GM18508 (cell line): Measurements from ENCODE around the gene MBD4.

Experiments
- ATAC-seq: cut with Tn5 transposase; IDR thresholded peaks from one replicate; pipeline ENCODE4 v1.9.1; 2021; ENCODE audit warnings: moderate number of reproducible peaks; ENCODE audit not compliant: insufficient read depth, unreplicated experiment

Gene MBD4

DNA sequence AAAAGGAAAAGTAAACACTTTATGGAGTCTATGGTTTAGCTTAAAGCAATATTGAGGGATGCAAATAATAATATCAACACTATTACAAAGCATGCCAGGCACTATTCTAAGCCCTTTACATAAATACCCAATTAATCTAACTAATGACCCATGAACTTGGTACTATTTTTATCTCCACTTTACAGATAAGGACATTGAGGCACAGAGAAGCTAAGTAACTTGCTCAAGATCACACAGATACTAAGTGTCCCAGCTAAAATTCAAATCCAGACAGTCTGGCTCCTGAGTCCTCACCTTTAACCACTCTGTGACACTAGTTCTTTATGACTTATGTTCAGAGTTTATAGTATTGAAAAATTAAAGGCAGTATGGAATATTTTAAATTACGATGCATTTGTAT is 5.6 kb downstream of the MBD4 start:
- no peak for ATAC-seq

DNA sequence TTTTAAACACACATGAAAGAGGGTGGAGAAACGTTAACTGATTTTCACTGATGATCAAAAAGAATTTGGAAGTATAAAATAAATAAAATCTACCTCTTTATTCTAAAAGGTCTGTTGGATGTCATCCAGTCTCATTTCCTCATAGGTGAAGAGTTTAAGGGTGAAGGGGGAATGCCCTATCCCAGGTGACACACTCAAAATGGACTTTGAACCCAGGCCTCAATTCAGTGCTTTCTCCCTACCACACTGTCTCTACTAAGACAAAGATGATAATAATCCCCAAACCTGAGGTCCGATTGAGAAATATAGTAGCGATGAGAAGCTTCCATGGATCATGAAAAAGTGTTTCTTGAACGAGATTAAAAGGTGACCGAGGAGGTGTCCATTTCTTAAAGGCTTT is 6.2 kb downstream of the MBD4 start:
- no peak for ATAC-seq

DNA sequence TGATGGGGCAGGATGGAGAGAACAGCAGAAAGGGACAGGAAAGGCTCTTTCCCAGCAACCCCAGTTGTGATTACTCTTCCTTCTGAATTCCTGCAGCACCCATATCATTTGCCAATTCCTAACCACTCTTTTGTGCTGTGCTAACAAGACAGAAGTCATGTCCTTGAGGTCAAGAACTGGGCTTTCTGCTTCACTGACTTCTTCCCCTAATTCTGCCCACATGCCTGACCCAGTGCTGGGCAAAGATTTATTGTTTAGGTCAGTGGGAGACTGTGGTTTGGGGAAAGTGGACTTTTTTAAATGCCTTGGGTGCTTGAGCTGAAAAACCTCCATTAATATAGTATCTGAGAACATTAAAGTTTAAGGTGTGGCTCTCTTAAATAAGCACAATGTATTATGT is 7.1 kb downstream of the MBD4 start:
- no peak for ATAC-seq

DNA sequence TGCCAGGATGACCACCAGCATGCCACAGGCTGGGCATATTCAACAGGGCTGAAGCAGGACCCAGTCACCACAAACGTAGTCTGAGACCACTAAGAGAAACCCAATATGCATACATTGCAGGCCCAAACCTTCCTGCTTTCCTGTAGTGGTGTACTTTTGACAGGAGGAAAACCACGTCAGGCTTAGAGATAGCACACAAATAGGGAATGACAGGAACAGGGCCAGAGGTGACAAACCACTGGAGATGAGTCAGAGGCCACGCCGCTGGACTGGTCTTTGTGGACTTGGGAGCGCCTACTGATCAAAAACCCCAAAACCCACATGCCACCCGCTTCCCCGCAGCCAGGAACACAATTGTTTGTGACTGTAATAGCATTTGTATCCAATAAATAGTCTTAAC is 7.7 kb downstream of the MBD4 start:
- ATAC-seq = no peak

DNA sequence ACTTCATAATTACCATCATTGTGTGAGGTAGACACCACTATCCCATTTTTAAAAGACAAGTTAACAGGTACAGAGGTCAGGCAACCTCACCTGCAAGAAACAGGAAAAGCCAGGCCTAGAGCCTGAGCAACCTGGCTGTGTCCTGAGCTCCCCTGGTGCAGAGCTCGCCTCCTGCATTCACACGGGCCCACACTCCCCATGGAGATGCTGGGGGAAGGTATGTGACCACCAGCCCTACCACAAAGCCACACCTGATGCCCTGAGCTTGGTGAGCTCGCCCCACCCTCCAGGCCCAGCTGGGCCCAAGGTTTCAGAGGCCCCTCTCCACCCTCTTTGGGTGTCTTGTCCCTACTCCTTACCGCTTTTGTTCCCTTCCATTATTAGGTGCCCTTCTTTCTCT is 10.1 kb downstream of the MBD4 start:
- ATAC-seq = no peak

DNA sequence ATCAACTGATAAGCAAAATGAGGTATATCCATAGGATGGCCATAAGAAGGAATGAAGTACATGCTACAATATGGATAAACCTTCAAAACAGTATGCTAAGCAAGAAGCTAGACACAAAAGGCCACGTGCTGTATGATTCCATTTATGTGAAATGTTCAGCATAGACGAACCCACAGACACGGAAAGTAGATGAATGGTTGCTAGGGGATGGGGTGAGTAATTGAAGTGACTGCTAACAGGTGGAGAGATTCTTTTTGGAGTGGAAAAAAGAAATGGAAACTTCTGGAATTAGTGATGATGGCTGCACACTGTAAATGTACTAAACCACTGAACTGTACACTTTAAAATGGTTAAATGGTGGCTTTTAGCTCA is 10.7 kb downstream of the MBD4 start:
- ATAC-seq = no peak

DNA sequence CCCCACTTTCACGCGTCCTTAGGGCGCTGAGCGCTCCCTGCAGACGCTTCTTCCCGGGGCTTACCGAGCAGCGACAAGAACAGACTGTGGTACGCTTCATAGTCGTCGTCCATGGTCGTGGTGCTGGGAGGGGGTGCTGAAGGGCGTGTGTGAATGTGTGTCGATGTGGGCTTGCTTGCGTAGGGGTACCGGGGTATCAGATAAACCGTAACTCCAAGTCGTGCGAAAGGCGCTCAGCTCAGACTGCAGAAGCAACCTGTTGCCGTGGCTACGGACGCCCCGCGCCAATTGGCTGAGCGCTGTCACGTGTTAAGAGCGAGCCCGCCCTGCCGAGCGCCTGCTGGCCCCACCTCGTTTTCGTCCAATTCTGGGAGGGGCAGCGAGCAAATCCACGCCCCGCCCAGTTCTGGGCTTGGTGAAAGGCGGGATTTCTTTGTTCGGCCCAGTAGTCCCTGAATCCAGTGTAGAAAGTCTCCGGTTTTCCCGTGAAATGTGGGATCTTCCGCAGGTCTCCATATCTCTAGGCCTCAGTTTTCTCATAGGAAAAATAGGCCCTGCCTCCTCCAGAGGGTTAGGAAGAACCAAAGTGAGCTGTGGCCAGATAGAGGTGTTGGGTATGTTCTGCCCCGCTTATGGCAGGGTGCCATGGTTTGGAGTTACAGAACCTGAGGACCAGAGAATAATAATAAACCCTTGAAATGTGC is 11.2 kb downstream of the MBD4 start, which contains the start of gene EFCAB12:
Gene EFCAB12 (minus strand): TSS at position 261 of the 704 bp plus-strand sequence. CDS start 148 bp downstream, at position 113.
- ATAC-seq = peak; percentile 63

DNA sequence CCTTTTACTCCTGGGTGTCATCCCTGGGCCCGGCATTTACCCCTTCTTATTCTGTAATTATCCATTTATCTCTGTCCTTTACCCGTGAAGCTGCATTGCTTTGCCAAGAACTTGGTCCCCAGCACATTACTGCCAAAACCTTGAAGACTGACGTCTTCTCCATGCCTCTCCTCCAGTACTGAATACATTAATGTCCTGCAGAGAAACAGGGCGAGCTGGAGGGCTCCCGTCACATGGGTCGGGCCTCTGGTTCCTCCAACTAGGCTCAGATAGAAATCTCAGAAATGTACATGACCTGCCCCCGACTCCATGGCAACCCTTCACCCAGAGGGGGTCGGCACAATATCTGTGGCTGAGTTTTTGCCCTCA is 11.8 kb downstream of the MBD4 start:
- ATAC-seq = no peak

DNA sequence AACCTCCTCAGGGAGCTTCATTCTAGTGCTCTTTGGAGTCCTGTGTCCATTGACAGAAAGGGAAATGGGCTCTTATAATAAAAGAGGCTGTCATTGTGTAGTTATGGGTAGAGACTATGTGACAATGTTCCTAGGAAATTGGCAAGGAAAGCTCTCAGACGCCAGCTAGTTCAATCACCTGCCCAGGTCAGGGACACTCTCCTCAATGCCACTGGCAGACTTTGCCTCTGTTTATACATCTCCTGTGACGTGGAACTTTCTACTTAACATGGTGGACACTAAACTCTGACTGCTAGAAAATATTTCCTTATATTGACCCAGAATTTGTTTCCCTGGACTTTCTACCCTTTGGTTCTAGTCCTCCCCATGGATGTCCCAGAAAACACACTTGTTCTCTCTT is 14.1 kb downstream of the MBD4 start:
- ATAC-seq = no peak

DNA sequence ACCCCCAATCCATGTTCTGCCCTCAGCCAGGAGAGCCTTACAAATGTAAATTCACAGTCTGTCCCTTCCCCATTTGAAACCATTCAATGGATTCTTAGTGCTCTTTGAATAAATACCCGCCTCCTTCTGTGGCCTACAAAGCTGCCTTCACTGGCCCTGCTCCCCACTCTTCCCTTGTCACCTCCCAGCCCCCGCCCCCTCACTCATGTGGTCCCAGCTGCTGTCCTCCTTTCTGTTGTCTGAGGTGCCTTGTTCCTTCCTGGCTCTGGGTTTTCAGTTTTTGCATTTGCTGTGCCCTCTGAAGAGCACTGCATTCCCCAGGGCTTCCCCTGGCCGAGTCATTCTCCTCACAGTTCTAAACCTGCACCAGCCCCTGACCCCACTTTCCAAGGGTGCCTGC is 14.5 kb downstream of the MBD4 start:
- ATAC-seq = no peak

DNA sequence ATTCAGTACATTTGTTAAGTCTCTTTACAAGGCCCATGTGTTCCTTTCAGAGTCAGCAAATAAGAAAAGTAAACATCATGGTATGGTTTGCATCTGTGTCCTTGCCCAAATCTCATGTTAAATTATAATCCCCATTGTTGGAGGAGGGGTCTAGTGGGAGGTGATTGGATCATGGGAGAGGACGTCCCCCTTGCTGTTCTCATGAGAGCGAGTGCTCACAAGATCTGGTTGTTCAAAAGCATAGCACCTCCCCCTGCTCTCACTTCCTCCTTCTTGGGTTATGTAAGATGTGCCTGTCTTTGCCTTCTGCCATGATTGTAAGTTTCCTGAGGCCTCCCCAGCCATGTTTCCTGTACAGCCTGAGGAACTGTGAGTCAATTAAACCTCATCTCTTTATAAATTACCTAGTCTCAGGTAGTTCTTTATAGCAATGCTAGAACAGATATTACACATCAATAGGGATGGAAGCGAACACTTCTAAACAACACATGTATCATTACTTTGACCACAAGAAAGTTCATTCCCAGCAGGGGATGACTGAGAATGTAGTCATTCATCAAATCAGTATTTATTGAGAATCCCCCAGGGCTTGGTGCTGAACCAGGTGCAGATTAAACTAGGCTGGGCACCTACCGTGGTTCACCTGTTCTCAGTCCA is 15.4 kb downstream of the MBD4 start:
- no peak for ATAC-seq

DNA sequence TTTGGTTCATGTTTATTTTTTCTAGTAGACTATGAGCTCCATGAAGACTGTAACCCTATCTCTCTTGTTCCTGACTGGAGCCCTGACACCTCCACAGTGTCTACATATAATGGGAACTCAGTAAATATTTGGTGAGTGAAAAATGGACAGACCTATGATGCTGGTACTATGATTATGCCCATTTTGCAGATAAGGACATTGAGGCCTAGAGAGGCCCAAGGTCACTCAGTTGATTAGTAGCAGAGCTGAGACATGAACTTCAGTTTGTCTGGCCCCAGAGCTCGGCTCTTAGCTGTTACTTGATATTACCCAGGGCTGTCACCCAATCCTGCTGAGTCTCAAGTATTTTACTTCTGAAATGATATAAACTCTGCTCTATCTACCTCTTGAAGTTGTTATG is 16.9 kb downstream of the MBD4 start:
- no peak for ATAC-seq

DNA sequence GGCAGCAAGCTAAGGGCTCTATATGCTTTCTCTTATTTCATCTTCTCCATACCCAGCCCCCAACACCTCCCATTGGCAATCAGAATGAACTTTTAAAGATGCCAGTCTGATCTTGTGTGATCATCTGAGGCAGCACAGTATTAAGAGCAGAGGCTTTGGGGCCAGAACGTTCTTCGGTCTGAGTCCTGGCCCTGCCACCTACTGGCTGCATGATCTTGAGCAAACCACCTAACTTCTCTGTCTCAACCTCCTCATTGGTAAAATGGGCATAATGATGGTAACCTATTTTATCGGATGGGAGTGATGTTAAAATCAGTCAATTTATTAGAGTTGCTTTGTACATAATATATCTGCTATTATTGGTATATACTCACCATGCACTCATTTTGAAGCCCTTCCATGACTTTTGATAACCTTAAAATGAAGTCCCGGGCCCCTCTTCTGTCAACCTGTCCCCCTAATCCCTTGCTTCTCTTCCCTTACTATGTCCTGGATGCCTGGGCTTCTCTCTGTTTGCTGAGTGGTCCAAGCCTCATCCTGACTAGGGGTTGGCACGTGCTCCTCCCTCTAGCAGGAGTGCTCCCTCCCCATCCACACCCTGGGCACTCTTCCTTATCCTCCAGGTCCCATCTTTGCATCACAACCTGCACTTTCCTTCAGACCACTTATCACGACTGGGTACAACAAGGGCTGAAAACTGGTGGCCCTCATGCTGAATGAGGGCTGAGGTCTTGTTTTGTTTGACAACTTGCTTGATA is 17.6 kb downstream of the MBD4 start:
- no peak for ATAC-seq

DNA sequence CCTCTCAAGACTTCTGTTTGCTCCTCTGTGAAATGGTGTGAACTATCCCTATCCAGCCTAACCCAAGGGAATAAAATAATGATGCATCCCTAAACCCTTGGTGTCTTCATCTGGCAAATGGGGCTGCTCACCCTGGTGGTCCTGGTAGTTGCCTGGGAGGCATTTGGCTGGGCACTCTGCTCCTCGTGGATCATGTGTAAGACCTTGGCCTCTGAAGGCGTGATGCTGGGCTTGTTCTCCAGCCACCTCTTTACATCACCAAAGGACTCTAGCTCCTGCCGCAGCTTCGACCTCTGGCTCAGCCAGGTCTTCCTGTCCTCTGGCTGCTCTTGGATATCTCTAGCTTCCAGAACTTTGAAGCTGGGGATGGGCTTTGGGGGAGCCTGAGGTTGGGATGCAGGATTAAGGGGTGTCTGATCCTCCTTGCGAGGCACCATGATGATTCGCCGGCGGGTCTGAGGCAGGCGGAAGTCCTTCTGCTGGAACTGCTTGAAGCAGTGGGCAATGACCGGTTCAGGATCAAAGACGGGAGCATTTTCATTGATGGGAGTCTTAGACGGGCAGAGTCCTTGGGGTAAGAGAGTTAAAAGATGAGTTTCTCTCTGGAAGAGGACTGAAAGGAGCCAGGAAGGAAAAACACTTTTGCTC is 18.4 kb downstream of the MBD4 start:
- ATAC-seq = no peak

DNA sequence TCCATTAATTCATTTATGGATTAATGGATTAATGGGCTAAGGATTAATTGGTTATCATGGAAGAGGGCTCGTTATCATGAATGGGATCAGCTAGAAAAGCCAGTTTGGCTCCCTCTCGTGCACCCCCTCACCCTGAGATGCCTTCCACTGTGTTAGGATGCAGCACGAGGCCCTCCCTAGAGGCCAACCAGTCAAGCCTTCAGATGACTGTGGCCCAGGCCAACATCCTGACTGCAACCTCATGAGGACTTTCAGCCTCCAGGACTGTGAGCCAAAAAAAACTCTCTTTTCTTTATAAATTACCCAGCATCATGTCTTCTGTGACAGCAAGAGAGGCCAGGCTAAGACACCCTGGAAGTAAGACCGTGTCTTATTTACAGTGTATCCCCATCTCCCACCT is 20.3 kb downstream of the MBD4 start:
- ATAC-seq = no peak

DNA sequence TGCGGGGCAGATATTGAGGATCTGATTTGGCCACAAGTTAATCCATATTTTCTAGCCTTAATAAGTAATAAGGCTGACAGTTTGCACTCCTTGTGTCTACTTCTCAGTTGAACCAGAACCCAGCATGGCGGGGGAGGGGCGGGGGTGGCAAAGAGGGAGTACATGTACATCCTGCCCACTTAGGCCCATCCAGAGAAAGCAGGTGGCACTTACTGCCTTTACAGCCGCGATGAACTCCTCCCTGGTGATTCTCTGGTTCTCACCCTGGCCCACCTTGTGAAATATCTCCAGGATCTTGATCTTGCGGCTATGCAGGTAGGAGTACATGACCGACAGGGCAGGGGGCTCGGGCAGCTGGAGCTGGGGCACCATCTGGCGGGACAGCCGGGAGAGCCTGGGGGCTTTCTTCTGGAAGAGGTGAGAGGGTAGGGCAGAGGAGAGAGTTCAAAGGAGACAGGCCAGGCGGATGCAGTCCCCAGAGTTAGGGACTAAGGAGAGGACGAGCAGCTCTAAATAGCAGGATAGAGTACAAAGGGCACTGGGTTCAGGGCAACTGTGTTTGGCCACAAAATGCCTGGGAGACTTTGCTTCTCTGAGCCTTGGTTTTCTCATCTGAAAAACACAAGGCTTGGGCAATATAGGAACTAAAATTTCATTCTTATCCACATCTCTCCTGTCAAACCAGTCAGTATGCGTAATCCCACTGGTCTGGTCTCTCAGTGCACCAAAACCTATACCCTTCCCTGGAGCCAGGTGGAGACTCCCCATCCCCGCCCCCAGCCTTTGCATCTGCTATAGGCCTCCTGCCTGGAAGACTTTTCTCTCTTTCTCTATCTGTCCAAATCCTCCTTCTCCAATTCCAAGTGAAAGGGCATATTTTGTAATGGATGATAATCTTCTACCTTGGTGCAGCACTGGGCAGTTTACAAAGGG is 21.4 kb downstream of the MBD4 start:
- ATAC-seq = no peak

DNA sequence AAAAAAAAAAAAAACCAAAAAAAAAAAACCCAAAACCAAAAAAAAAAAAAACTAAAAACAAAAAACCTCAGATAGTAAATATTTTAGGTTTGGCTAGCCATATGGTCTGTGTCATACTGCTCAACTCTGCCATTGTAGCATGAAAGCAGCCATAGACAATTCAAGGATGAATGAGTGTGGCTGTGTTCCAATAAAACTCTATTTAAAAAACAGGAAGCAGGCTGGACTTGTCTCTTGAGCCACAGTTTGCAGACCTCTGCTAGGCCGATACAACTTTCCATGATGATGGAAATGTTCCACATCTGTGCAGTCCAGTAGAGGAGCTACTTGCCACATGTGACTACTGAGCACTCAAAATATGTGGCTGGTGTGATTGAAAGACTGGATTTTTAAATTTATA is 22.4 kb downstream of the MBD4 start:
- no peak for ATAC-seq

DNA sequence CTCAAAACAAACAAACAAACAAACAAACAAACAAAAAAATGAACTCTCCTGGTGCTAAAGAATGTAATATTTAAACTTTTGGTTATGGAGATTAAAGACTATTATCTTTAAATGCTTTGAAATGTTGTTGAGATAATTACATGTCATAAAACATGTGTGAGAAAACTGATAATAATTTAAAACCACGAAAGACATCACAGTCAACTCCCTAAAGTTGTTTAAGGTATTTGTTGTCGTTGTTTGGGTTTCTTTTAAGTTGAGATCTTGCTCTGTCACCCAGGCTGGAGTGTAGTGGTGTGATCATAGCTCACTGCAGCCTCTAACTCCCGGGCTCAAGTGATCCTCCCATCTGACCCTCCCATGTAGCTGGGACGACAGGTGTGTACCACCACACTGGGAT is 23.3 kb downstream of the MBD4 start:
- ATAC-seq = no peak

DNA sequence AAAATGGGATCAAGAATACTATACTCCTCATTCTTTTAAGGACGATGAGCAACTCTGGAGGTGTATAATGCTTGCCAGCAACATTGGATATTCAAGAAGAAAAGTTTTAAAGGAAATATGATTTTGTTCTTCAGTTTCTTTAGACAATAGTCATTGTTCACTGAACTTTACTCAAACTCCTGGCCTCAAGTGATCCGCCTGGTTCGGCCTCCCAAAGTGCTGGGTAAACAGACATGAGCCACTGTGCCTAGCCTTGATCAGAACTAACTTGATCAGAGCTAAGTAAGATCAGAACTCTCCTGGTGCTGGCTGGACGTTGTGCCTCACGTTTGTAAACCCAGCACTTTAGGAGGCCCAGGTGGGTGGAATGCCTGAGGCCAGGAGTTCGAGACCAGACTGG is 23.9 kb downstream of the MBD4 start:
- no peak for ATAC-seq

DNA sequence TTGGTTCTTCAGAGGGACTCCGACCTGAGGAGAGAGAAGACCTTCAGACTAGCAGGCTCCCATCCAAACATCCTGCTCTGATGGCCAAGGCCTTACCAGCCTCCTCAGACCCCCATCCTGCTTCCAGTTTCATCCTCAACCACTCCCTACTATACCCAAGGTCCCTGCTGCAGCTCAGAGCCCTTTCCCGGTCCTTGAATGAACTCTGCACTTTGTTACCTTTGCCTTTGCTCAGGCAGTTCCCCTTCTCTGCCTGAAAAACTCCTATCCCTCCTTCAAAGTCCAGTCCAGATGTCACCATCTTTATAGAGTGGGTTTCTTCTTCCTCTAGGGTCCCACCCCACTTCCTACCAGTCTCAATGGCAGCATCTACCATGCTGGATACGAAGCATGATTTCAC is 24.4 kb downstream of the MBD4 start:
- ATAC-seq = no peak
